ENCODE measurements around the gene LRCH1.

GRCh38 chr13:46655377-46656180 is 102.6 kb downstream of the LRCH1 start:
- TF ChIP-seq POLR2A (IDR thresholded peaks at IDR 0.05): no peak
- no peak for TF ChIP-seq CTCF (IDR thresholded peaks at IDR 0.05)
